Ishikawa (cell line): ENCODE measurements around the gene MMP17.

ENCODE experiments used
- CEBPB ChIP-seq: IDR thresholded peaks from 2 replicates; pipeline ENCODE4 v1.6.1; 2012
- CREB1 ChIP-seq: IDR thresholded peaks from 2 replicates; pipeline ENCODE4 v1.6.1; 2012; ENCODE audit warnings: low read depth
- EGR1 ChIP-seq: IDR thresholded peaks from 2 replicates; pipeline ENCODE4 v1.6.1; 2012
- EP300 ChIP-seq: IDR thresholded peaks from 2 replicates; pipeline ENCODE4 v1.6.1; 2012; ENCODE audit warnings: borderline replicate concordance
- FOXM1 ChIP-seq: IDR thresholded peaks from 2 replicates; pipeline ENCODE4 v1.6.1; 2012; ENCODE audit warnings: low read depth, borderline replicate concordance
- MAX ChIP-seq: IDR thresholded peaks from 2 replicates; pipeline ENCODE4 v1.6.1; 2012
- NFIC ChIP-seq: IDR thresholded peaks from 2 replicates; pipeline ENCODE4 v1.6.1; 2012
- RAD21 ChIP-seq: IDR thresholded peaks from 2 replicates; pipeline ENCODE4 v1.6.1; 2012; ENCODE audit warnings: low read depth
- REST ChIP-seq: IDR thresholded peaks from 2 replicates; pipeline ENCODE4 v1.6.1; 2012; ENCODE audit warnings: low read depth, mild to moderate bottlenecking
- TAF1 ChIP-seq: IDR thresholded peaks from 2 replicates; pipeline ENCODE4 v1.6.1; 2012; ENCODE audit warnings: low read depth, mild to moderate bottlenecking
- TCF12 ChIP-seq: IDR thresholded peaks from 2 replicates; pipeline ENCODE4 v1.6.1; 2012; ENCODE audit warnings: low read depth
- TEAD4 ChIP-seq: IDR thresholded peaks from 2 replicates; pipeline ENCODE4 v1.6.1; 2012
- YY1 ChIP-seq: IDR thresholded peaks from 2 replicates; pipeline ENCODE4 v1.6.1; 2012; ENCODE audit warnings: low read depth
- ZBTB7A ChIP-seq: IDR thresholded peaks from 2 replicates; pipeline ENCODE4 v1.6.1; 2012; ENCODE audit warnings: low read depth
- TF ChIP-seq, protein P1 (sequence below): IDR thresholded peaks from 2 replicates; pipeline ENCODE4 v1.6.1; 2012

Gene MMP17

GRCh38 chr12:131849700-131850553, 21.7 kb downstream of the MMP17 start:
- no peak for TF ChIP-seq FOXM1
- no peak for TF ChIP-seq EP300
- no peak for TF ChIP-seq TEAD4
- TF ChIP-seq TAF1 = no peak
- TF ChIP-seq MAX = no peak
- TF ChIP-seq CREB1 = no peak
- no peak for TF ChIP-seq ZBTB7A
- TF ChIP-seq YY1 = no peak
- no peak for TF ChIP-seq NFIC
- TF ChIP-seq REST = no peak
- no peak for TF ChIP-seq EGR1
- no peak for TF ChIP-seq TCF12

- TF ChIP-seq REST = no peak
- no peak for TF ChIP-seq RAD21
- no peak for TF ChIP-seq YY1
- no peak for TF ChIP-seq TEAD4
- TF ChIP-seq ZBTB7A = no peak
- no peak for TF ChIP-seq MAX
- TF ChIP-seq NFIC = no peak
- TF ChIP-seq CREB1 = no peak
- TF ChIP-seq TCF12 = no peak
- no peak for TF ChIP-seq FOXM1
- TF ChIP-seq, protein P1, sequence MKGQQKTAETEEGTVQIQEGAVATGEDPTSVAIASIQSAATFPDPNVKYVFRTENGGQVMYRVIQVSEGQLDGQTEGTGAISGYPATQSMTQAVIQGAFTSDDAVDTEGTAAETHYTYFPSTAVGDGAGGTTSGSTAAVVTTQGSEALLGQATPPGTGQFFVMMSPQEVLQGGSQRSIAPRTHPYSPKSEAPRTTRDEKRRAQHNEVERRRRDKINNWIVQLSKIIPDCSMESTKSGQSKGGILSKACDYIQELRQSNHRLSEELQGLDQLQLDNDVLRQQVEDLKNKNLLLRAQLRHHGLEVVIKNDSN = no peak
- TF ChIP-seq TAF1 = no peak
Observed at GRCh38 chr12:131850856-131851559, 22.8 kb downstream of the MMP17 start.

- TF ChIP-seq TEAD4 = no peak
- TF ChIP-seq CEBPB = no peak
- TF ChIP-seq ZBTB7A = no peak
- no peak for TF ChIP-seq RAD21
- TF ChIP-seq EGR1 = no peak
- TF ChIP-seq YY1 = no peak
- TF ChIP-seq EP300 = no peak
- TF ChIP-seq REST = no peak
Observed at GRCh38 chr12:131851741-131852550, 23.8 kb downstream of the MMP17 start.
